IMR-90 (cell line): Measurements from ENCODE around the gene SRXN1. TPM values are rescaled to one million over a fixed set of nuclear protein-coding genes. Genes with fewer than 3 reads are reported as not detected.

ENCODE experiments used
- ATAC-seq: fragments of 200-7000 bp; cut with Tn5 transposase; 2 replicates; pipeline ENCODE4 v1.9.1; 2020; ENCODE audit warnings: low read depth, mild to moderate bottlenecking, moderate library complexity
- BruUV-seq: library from RNA; stranded (reverse); fragments of 400-500 nt; replicated peaks from 2 replicates; lab custom pipeline; 2021; lab: Mats Ljungman, UMichigan
- CTCF ChIA-PET: fragments of 300-600 bp; formaldehyde crosslinking; extraction: SDS; loops from one replicate; lab custom pipeline; 2021; ENCODE audit warnings: antibody characterized with exemption; lab: Yijun Ruan, JAX
- POLR2A ChIA-PET: fragments of 300-600 bp; sonication (Branson Sonifier 250); formaldehyde crosslinking; loops from one replicate; lab custom pipeline; 2022; ENCODE audit warnings: antibody characterized with exemption; ENCODE audit not compliant: unreplicated experiment; lab: Charles Lee
- DNase-seq: peaks from one replicate; pipeline ENCODE4 v3.0.0; 2013
- H2AFZ ChIP-seq: replicated peaks from 2 replicates; pipeline ENCODE3; 2013; ENCODE audit warnings: low read length, mild to moderate bottlenecking; ENCODE audit not compliant: poor library complexity
- H2AK5ac ChIP-seq: 2 replicates; pipeline ENCODE4 v1.6.1; 2013; ENCODE audit warnings: low read depth, low read length, inconsistent platforms
- H2AK9ac ChIP-seq: replicated peaks from 2 replicates; pipeline ENCODE3; 2013; ENCODE audit warnings: mild to moderate bottlenecking, low read depth, low read length, moderate library complexity; ENCODE audit not compliant: poor library complexity
- H2BK120ac ChIP-seq: 2 replicates; pipeline ENCODE4 v1.6.1; 2013; ENCODE audit warnings: low read depth, low read length, inconsistent platforms
- H2BK15ac ChIP-seq: 3 replicates; pipeline ENCODE4 v1.6.1; 2013; ENCODE audit warnings: low read depth, low read length, inconsistent platforms
- H2BK20ac ChIP-seq: 2 replicates; pipeline ENCODE4 v1.6.1; 2013; ENCODE audit warnings: low read depth, mild to moderate bottlenecking, inconsistent platforms, low read length, moderate library complexity
- H2BK5ac ChIP-seq: 2 replicates; pipeline ENCODE4 v1.6.1; 2013; ENCODE audit warnings: mild to moderate bottlenecking, low read depth, low read length, inconsistent platforms; ENCODE audit not compliant: poor library complexity, severe bottlenecking
- H3K14ac ChIP-seq: replicated peaks from 2 replicates; pipeline ENCODE4 v1.6.1; 2013; ENCODE audit warnings: low read depth, low read length, inconsistent platforms
- H3K18ac ChIP-seq: 2 replicates; pipeline ENCODE4 v1.6.1; 2013; ENCODE audit warnings: low read depth, low read length, control low read depth
- H3K23ac ChIP-seq: 2 replicates; pipeline ENCODE4 v1.6.1; 2013; ENCODE audit warnings: low read depth, low read length, inconsistent platforms
- H3K27ac ChIP-seq: 2 replicates; pipeline ENCODE4 v1.5.1; 2013; ENCODE audit warnings: mild to moderate bottlenecking, control low read depth, low read length; ENCODE audit not compliant: insufficient read depth
- H3K27me3 ChIP-seq: 2 replicates; pipeline ENCODE4 v1.6.1; 2013; ENCODE audit warnings: low read length; ENCODE audit not compliant: control insufficient read depth, insufficient read depth
- H3K36me3 ChIP-seq: 2 replicates; pipeline ENCODE4 v1.6.1; 2013; ENCODE audit warnings: low read length, mixed read lengths; ENCODE audit not compliant: control insufficient read depth, insufficient read depth
- H3K4ac ChIP-seq: 2 replicates; pipeline ENCODE4 v1.6.1; 2013; ENCODE audit warnings: low read depth, low read length, inconsistent platforms
- H3K4me1 ChIP-seq: 2 replicates; pipeline ENCODE4 v1.6.1; 2013; ENCODE audit warnings: low read length, mixed read lengths; ENCODE audit not compliant: control insufficient read depth, insufficient read depth
- H3K4me2 ChIP-seq: 2 replicates; pipeline ENCODE4 v1.6.1; 2013; ENCODE audit warnings: low read depth, mild to moderate bottlenecking, control low read depth, low read length, moderate library complexity
- H3K4me3 ChIP-seq: 2 replicates; pipeline ENCODE4 v1.5.1; 2013; ENCODE audit warnings: low read depth, mild to moderate bottlenecking, control low read depth, low read length, moderate library complexity; ENCODE audit not compliant: insufficient read depth
- H3K56ac ChIP-seq: 2 replicates; pipeline ENCODE4 v1.6.1; 2013; ENCODE audit warnings: low read length, inconsistent platforms; ENCODE audit not compliant: insufficient read depth; ENCODE audit errors: extremely low read depth
- H3K79me1 ChIP-seq, 2 experiments: 2 replicates each; pipeline ENCODE4 v1.6.1; 2013; ENCODE audit warnings: low read length in 2 of 2, inconsistent platforms in 1 of 2, low read depth in 1 of 2
- H3K9ac ChIP-seq: 2 replicates; pipeline ENCODE4 v1.6.1; 2013; ENCODE audit warnings: low read depth, low read length, control low read depth
- H3K9me1 ChIP-seq: 2 replicates; pipeline ENCODE4 v1.6.1; 2013; ENCODE audit warnings: low read length, inconsistent platforms; ENCODE audit not compliant: insufficient read depth
- H3K9me3 ChIP-seq: 2 replicates; pipeline ENCODE4 v1.6.1; 2013; ENCODE audit warnings: low read length; ENCODE audit not compliant: control insufficient read depth, insufficient read depth
- H4K20me1 ChIP-seq: 2 replicates; pipeline ENCODE4 v1.6.1; 2013; ENCODE audit warnings: low read length, inconsistent platforms; ENCODE audit not compliant: insufficient read depth
- H4K5ac ChIP-seq: 2 replicates; pipeline ENCODE4 v1.6.1; 2013; ENCODE audit warnings: mild to moderate bottlenecking, low read depth, low read length, control low read depth
- H4K8ac ChIP-seq, 2 experiments: 2 replicates each; pipeline ENCODE4 v1.6.1; 2013; ENCODE audit warnings: low read depth in 2 of 2, low read length in 2 of 2, control low read depth in 1 of 2, inconsistent platforms in 1 of 2
- H4K91ac ChIP-seq: 2 replicates; pipeline ENCODE4 v1.6.1; 2013; ENCODE audit warnings: low read depth, low read length, inconsistent platforms; ENCODE audit not compliant: insufficient read depth
- MXI1 ChIP-seq: IDR thresholded peaks from 2 replicates; pipeline ENCODE4 v1.6.1; 2012; ENCODE audit warnings: low read depth, mild to moderate bottlenecking, low read length, moderate library complexity, borderline replicate concordance
- POLR2A ChIP-seq: IDR thresholded peaks from 2 replicates; pipeline ENCODE4 v1.6.1; 2012; ENCODE audit warnings: mild to moderate bottlenecking, low read depth, low read length
- SMC3 ChIP-seq: fragments of 150-350 bp; IDR thresholded peaks from 2 replicates; pipeline ENCODE4 v1.6.1; 2016; ENCODE audit warnings: low read depth, mild to moderate bottlenecking, antibody characterized with exemption, low read length, moderate library complexity
- WGBS, 2 experiments: methylation state at CpG; one replicate each; pipeline versions ENCODE4 v1.1.5 to v1.1.7; 2013; ENCODE audit warnings: missing lambda C conversion rate in 2 of 2; ENCODE audit not compliant: insufficient read length in 1 of 2; ENCODE audit errors: extremely low coverage in 2 of 2; 5-methylcytosine and 5-hydroxymethylcytosine counted together
- dilution Hi-C: fragments of 300-500 bp; cut with HindIII; formaldehyde crosslinking; loops from one replicate; pipeline ENCODE4 v1.14.3; 2018; ENCODE audit warnings: low sequenced_read_pairs; ENCODE audit not compliant: unreplicated experiment
- in situ Hi-C: fragments of 300-500 bp; cut with MboI; formaldehyde crosslinking; loops from 3 replicates; pipeline ENCODE4 v1.14.3; 2019; ENCODE audit warnings: low sequenced_read_pairs, inconsistent platforms, mixed read lengths
- intact Hi-C: fragments of 100-400 bp; cut with micrococcal nuclease; formaldehyde crosslinking; loops from 2 replicates; pipeline ENCODE4 v1.10.0; 2022
- polyA plus RNA-seq, 3 experiments: library from polyadenylated mRNA; depleted of rRNA; stranded (reverse); fragments of >200 nt; gene quantifications; 2 replicates each; pipeline ENCODE4 v1.2.3, GENCODE V29; 2012; ENCODE audit warnings: low replicate concordance in 1 of 3
- total RNA-seq: library from RNA; depleted of rRNA; stranded (reverse); fragments of >200 nt; gene quantifications from 2 replicates; pipeline ENCODE4 v1.2.3, GENCODE V29; 2012
- TF ChIP-seq, protein P1 (sequence below): conservative IDR thresholded peaks from 2 replicates; pipeline ENCODE4 v1.5.1; 2012; ENCODE audit warnings: mild to moderate bottlenecking, low read depth, low read length, improper control_type of control experiment

The SRXN1 gene
- total and polyA plus RNA-seq, 2 of the 4 experiments (the other 2 are of a cell fraction): 51.2 to 71.2 TPM

DNA sequence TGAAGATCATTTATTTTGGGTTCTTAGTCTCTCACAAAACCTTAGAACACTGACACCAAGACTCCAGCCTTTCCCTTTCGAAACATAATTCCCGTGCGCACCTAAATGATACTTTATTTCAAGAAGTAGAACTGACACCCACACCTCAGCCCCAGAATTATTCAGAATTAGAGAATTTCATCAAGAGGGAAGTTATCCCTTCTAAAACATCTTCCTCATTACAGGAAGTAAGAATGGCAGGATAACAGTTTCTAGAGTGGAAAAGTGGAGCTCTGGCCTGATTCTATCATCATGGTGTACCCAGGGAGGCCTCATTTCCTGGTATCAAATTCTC is 1.4 kb upstream of the SRXN1 start:
- 0 out of 2 replicates have a peak overlapping the region, but pooled peaks have one; percentile 50 for H2BK120ac ChIP-seq
- no peak overlapping the region for H3K9ac ChIP-seq
- DNase-seq (no peak), ATAC-seq (no peak)
- H3K4me1 ChIP-seq: peaks cover 15% of the 10 kb centered on the region
- no peak overlapping the region for H2AFZ ChIP-seq
- no peak overlapping the region for H3K4me2 ChIP-seq
- no peaks in the 10 kb centered on the region for H3K9me3 ChIP-seq
- no peak overlapping the region for H3K4ac ChIP-seq
- H3K14ac ChIP-seq: no peak overlapping the region
- H3K4me3 ChIP-seq: no peak overlapping the region
- H2AK5ac ChIP-seq: no peak overlapping the region
- H3K18ac ChIP-seq: no peak overlapping the region
- no peak for TF ChIP-seq SMC3
- no peak for TF ChIP-seq POLR2A
- no peak for TF ChIP-seq MXI1
- TF ChIP-seq, protein P1, sequence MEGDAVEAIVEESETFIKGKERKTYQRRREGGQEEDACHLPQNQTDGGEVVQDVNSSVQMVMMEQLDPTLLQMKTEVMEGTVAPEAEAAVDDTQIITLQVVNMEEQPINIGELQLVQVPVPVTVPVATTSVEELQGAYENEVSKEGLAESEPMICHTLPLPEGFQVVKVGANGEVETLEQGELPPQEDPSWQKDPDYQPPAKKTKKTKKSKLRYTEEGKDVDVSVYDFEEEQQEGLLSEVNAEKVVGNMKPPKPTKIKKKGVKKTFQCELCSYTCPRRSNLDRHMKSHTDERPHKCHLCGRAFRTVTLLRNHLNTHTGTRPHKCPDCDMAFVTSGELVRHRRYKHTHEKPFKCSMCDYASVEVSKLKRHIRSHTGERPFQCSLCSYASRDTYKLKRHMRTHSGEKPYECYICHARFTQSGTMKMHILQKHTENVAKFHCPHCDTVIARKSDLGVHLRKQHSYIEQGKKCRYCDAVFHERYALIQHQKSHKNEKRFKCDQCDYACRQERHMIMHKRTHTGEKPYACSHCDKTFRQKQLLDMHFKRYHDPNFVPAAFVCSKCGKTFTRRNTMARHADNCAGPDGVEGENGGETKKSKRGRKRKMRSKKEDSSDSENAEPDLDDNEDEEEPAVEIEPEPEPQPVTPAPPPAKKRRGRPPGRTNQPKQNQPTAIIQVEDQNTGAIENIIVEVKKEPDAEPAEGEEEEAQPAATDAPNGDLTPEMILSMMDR: no peak
- WGBS, 2 experiments: no CpG with 5 or more reads among the region's 3 CpGs
- dilution Hi-C loops (no loop called here), in situ Hi-C loops (loop anchor here (10.0 kb wide), 3 partner anchors 110 to 300 kb away; partner anchors contain the start of gene CSNK2A1), intact Hi-C loops (loop anchor here (5.0 kb wide), 1 partner anchor 73 kb away; no protein-coding TSS in a partner anchor)
- no peak overlapping the region for H3K27ac ChIP-seq
- peaks cover 5% of the 10 kb centered on the region; the same call in 1 of the 2 replicates for H3K27me3 ChIP-seq
- peaks cover 24 to 37% of the 10 kb centered on the region in 2 experiments for H3K79me1 ChIP-seq
- 0 out of 4 replicates have a peak overlapping the region, but pooled peaks of 1 of the 2 experiments have one; percentile 76 for H4K8ac ChIP-seq
- H4K5ac ChIP-seq: no peak overlapping the region
- no peak overlapping the region for H2AK9ac ChIP-seq
- peak overlapping the region; percentile 93; the same call in 1 of the 3 replicates for H2BK15ac ChIP-seq
- no peak overlapping the region for H2BK5ac ChIP-seq
- peaks cover 25% of the 10 kb centered on the region for H4K20me1 ChIP-seq
- CTCF ChIA-PET: no interaction called here
- H3K23ac ChIP-seq: no peak overlapping the region; the same call in 1 of the 2 replicates
- H3K9me1 ChIP-seq: peaks cover 9% of the 10 kb centered on the region
- no peak overlapping the region for H4K91ac ChIP-seq
- POLR2A ChIA-PET: no interaction called here
- peak overlapping the region; percentile 88; the same call in 1 of the 2 replicates for H2BK20ac ChIP-seq
- BruUV-seq: no TSS peak
- peaks cover 13% of the 10 kb centered on the region for H3K36me3 ChIP-seq
- H3K56ac ChIP-seq: no peak overlapping the region
